Measurements from ENCODE around the gene OXCT2. TPM values are rescaled to one million over a fixed set of nuclear protein-coding genes. Genes with fewer than 3 reads are reported as not detected.

The OXCT2 gene
- total RNA-seq, 1 experiment from 2014 or later: 2.3 TPM

GRCh38 chr1:39737546-39738169 is 33.5 kb downstream of the OXCT2 start (continued):
- no peak for TF ChIP-seq E2F1 (CRISPR knock-in tag; IDR thresholded peaks at IDR 0.05)
- no peak for TF ChIP-seq HMGA2 (CRISPR knock-in tag; IDR thresholded peaks at IDR 0.05)
- no peak for TF ChIP-seq MLX (CRISPR knock-in tag; IDR thresholded peaks at IDR 0.05)
- TF ChIP-seq KAT7 (CRISPR knock-in tag; IDR thresholded peaks at IDR 0.05; ENCODE audit: borderline replicate concordance): no peak
- TF ChIP-seq ARID4B (CRISPR knock-in tag; IDR thresholded peaks at IDR 0.05; ENCODE audit: borderline replicate concordance): no peak
- TF ChIP-seq NFYB (CRISPR knock-in tag; conservative IDR thresholded peaks at IDR 0.05; ENCODE audit: low read depth): no peak
- no peak for TF ChIP-seq USF1 (CRISPR knock-in tag; IDR thresholded peaks at IDR 0.05)
- TF ChIP-seq TEAD4 (CRISPR knock-in tag; IDR thresholded peaks at IDR 0.05): no peak
- no peak for TF ChIP-seq TP53 (CRISPR knock-in tag; IDR thresholded peaks at IDR 0.05)
- no peak for TF ChIP-seq E2F4 (CRISPR knock-in tag; IDR thresholded peaks at IDR 0.05; ENCODE audit: borderline replicate concordance, low read depth)

- ChIA-PET CTCF (interaction anchor here (2.0 kb wide), 1 partner anchor 64 kb away, joined by 5 read pairs; the partner anchor contains the start of gene NT5C1A), POLR2A (no interaction called here)
- Mint-ChIP-seq H3K27ac (no peak overlapping the region), H3K27me3 (ENCODE audit: low read depth) (peaks cover 79% of the 10 kb centered on the region), H3K4me1 (peaks cover 13% of the 10 kb centered on the region), H3K36me3 (peaks cover 4% of the 10 kb centered on the region), H3K4me3 (no peak overlapping the region), H3K9me3 (peaks cover 3% of the 10 kb centered on the region; the same call in 1 of the 2 replicates)
- ATAC-seq (no peak), DNase-seq (ENCODE audit: low spot score) (no peak)
- no peak for TF ChIP-seq ZNF138 (CRISPR knock-in tag; conservative IDR thresholded peaks at IDR 0.05)
- no peak for TF ChIP-seq USF1 (CRISPR knock-in tag; IDR thresholded peaks at IDR 0.05)
- TF ChIP-seq SP1 (CRISPR knock-in tag; conservative IDR thresholded peaks at IDR 0.05): no peak
- no peak for TF ChIP-seq TEAD1 (CRISPR knock-in tag; IDR thresholded peaks at IDR 0.05)
- no peak for TF ChIP-seq ZNF281 (CRISPR knock-in tag; IDR thresholded peaks at IDR 0.05)
- no peak for TF ChIP-seq ZNF396 (CRISPR knock-in tag; IDR thresholded peaks at IDR 0.05; ENCODE audit: borderline replicate concordance)
- no peak for TF ChIP-seq ZNF121 (CRISPR knock-in tag; IDR thresholded peaks at IDR 0.05)
- no peak for TF ChIP-seq NR2C2 (CRISPR knock-in tag; IDR thresholded peaks at IDR 0.05)
- no peak for TF ChIP-seq E2F5 (CRISPR knock-in tag; IDR thresholded peaks at IDR 0.05)
- no peak for TF ChIP-seq ELF4 (CRISPR knock-in tag; IDR thresholded peaks at IDR 0.05; ENCODE audit: low read depth)
- TF ChIP-seq CDX4 (CRISPR knock-in tag; IDR thresholded peaks at IDR 0.05; ENCODE audit: borderline replicate concordance): no peak
Measured at GRCh38 chr1:39735731-39736130, 35.4 kb downstream of the OXCT2 start.
